NB4 (cell line): Measurements from ENCODE around the gene SRGAP3.

Source experiments
- CTCF ChIP-seq: IDR thresholded peaks from one replicate; pipeline ENCODE4 v1.5.1; 2012; ENCODE audit warnings: low read depth, low read length
- MAX ChIP-seq: IDR thresholded peaks from 2 replicates; pipeline ENCODE4 v1.6.1; 2011; ENCODE audit warnings: low read depth, low read length
- POLR2A ChIP-seq: IDR thresholded peaks from 2 replicates; pipeline ENCODE4 v1.6.1; 2011; ENCODE audit warnings: mild to moderate bottlenecking; ENCODE audit not compliant: insufficient read length; ENCODE audit errors: extremely low read depth

GRCh38 chr3:9153904-9154619 lies 95.4 kb downstream of the SRGAP3 start:
- TF ChIP-seq CTCF (no peak), POLR2A (no peak), MAX (no peak)
